Urothelium cell line (cell line): Measurements from ENCODE around the gene REEP6.

ENCODE experiments used
- DNase-seq: peaks from one replicate; pipeline ENCODE4 v3.0.0; 2011; ENCODE audit warnings: low spot score, mixed read lengths
- FAIRE-seq: peaks from 2 replicates; lab custom pipeline; 2011; peaks lifted over from hg19 to GRCh38; lab: Jason Lieb, UNC

Gene REEP6

GRCh38 chr19:1491114-1491848 lies at the start of gene REEP6:
REEP6 (plus strand) TSS chr19:1491181; CDS start chr19:1491270, 89 bp downstream.
- FAIRE-seq = no peak

GRCh38 chr19:1441677-1442438 lies 49.1 kb upstream of the REEP6 start:
- FAIRE-seq (no peak), DNase-seq (no peak)

More at GRCh38 chr19:1491114-1491848, at the start of gene REEP6:
- DNase-seq = no peak

DNA sequence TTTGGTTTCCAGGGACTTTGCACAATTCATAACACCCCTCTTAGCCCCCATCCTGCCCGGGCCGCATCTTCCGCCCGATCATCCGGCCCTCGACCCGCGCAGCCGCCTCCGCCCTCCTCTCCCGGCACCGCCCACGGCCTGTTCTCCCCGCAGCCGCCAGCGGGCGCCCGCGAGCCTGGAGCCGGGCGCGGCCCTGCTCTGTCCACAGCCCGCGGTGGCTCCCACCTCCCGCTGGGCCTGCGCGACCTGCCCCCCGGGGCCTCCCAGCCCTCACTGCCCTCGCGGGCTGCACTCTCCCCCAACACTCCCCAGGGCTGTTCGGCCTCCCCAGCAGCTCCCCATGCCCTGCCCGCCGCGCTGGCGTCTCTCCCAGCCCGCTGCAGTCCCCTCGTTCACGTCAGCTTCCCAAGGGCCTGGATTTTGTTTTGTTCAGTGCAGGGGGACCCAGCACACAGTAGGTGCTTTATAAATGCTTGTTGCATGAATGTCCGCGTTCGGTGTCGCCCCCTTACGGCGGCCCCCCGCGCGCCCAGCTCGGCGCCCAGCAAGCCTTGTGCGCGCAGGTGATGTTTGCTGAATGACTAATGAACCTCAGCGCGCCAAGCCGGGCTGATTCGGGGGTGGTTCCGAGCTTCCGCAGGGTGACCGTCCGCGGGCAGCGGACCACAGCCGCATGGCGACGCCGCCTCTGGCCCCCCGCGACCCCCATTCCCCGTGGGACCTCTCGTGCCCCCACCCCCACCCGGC lies 45.6 kb upstream of the REEP6 start:
- DNase-seq (peak; percentile 84), FAIRE-seq (no peak)

- peak; percentile 84 for DNase-seq
- FAIRE-seq = no peak
These were observed 44.9 kb upstream of the REEP6 start for GRCh38 chr19:1445932-1446712.

DNA sequence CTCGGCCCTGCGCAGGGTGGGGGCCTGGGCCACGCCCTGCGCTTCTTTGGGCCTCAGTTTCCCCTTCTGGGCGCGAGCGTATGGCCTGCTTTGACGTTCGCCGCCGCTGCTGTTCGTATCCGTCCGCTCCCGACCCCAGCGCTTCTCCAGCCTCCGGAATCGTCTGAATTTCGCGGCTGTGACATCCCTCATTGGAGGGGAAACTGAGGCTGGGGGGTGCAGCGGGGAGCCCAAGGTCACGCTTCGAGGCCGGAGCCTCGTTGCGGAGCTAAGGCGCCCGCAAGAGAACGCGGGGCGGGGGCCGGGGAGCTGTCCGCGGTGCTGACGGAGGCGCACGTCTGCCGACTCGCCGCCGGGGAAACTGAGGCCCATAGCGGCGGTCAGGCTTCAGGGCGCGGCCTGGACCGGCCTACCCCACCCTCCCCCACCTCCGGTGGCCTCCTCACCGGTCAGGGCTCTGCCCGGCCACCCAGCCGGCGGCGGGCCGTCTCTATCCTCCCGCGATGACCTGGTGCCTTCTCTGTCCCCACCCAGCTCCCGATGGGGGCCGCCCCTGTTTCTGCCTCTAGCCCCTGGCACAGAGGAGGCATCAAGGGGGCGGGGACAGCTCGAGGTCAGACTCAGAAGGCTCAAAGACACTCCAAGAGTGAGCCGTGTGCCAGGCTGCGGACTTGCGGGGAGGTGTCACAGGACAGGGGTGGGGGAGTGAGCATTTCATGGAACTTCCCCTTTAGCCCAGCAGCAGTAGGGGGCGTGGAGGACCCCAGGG lies 44.1 kb upstream of the REEP6 start:
- DNase-seq (peak; percentile 30), FAIRE-seq (no peak)

DNA sequence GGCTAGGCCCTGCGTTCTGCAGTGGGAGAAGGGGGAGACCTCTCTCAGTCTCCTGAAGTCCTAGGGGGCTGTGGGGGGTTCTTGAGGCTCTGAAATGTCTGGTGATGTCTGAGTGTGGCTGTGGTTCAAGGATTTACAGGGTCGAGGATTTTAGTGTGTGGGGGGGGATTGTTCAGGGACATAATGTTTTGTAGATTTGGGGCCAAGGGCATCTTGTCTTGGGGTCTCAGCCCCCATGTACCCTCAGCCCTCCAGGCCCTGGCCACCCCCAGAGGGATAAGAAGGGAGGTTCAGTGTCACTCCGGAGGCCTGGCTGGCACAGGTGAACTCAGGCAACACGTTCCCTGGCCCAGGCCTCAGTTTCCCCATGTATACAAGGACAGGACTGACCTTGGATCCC lies 43.5 kb upstream of the REEP6 start:
- DNase-seq (no peak), FAIRE-seq (no peak)

- FAIRE-seq (no peak), DNase-seq (no peak)
These were observed 43.0 kb upstream of the REEP6 start for GRCh38 chr19:1447944-1448343.

- FAIRE-seq (no peak), DNase-seq (peak; percentile 69)
These were observed 41.2 kb upstream of the REEP6 start, which contains the start of gene APC2 for GRCh38 chr19:1449467-1450442. APC2 (plus strand) TSS chr19:1450121; CDS start chr19:1453002, 2,881 bp downstream.

DNA sequence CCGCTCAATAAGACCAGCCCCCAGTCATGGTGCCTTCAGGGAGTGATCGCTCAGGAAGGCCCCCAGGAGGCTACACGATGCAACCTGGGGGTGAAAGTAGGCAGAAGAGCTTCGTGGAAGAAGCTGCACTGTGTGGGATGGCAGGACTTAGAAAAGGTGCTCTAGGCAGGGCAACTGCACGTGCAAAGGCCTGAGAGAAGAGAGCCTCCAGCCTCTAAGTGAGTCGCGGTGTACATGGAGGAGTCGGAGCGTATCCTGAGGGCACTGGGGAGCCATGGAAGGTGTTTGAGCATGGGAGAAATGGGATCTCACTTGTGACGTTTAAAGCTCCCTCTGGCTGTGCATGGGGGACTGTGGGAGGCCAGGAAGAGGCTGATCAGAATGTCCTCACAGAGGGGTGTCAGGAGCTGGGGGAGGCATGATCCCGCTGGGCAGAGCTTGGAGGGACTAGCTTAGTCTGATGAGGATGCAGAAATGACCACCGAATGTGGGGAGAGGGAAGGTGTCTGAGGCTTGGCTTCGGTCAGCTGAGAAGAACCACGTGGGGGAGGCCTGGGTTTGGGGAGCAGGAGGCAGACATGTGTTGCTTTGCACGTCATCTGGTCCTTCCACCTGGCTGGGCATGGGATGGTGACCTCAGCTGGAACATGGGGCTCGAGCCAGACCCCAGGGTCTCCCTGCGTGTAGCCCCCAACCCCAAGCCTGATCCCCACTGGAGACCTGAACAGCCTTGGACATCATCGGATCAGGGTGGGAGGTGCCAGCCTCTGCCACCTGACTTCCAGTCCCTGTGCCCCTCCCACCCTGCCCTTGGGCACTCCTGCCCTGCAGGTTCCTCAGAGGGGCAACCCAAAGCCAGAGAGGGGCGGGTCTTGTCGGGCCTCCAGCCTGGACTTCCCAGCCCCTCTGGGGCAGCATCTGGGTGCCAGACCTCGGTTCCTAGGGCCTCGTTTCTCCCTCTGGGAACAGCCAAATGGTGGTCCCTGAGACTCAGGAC lies 39.9 kb upstream of the REEP6 start:
- no peak for FAIRE-seq
- DNase-seq = no peak

GRCh38 chr19:1451916-1452801 lies 38.8 kb upstream of the REEP6 start:
- DNase-seq (no peak), FAIRE-seq (no peak)

DNA sequence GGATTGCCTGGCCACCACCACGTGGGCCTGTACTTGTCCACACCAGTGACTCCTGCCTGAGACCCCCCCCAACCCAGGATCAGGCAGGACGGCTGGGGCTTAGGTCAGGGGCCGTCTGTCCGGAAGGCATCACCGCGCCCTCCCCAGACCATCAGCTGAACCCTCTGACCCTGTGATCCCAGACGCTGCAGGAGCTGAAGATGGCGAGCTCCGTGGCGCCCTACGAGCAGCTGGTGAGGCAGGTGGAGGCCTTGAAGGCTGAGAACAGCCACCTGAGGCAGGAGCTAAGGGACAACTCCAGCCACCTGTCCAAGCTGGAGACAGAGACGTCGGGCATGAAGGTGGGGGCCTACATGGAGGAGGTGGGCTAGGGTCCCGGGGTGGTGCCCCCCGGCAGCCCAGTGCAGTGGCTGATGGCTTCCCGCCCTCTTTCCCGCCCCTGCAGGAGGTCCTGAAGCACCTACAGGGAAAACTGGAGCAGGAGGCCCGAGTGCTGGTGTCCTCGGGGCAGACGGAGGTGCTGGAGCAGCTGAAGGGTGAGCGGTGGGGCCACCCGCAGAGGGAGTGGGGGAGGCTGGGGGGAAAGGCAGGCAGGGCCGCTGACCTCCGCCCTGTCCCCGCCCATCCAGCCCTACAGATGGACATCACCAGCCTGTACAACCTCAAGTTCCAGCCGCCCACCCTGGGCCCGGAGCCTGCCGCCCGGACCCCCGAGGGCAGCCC lies 38.0 kb upstream of the REEP6 start:
- FAIRE-seq (no peak), DNase-seq (no peak)

DNA sequence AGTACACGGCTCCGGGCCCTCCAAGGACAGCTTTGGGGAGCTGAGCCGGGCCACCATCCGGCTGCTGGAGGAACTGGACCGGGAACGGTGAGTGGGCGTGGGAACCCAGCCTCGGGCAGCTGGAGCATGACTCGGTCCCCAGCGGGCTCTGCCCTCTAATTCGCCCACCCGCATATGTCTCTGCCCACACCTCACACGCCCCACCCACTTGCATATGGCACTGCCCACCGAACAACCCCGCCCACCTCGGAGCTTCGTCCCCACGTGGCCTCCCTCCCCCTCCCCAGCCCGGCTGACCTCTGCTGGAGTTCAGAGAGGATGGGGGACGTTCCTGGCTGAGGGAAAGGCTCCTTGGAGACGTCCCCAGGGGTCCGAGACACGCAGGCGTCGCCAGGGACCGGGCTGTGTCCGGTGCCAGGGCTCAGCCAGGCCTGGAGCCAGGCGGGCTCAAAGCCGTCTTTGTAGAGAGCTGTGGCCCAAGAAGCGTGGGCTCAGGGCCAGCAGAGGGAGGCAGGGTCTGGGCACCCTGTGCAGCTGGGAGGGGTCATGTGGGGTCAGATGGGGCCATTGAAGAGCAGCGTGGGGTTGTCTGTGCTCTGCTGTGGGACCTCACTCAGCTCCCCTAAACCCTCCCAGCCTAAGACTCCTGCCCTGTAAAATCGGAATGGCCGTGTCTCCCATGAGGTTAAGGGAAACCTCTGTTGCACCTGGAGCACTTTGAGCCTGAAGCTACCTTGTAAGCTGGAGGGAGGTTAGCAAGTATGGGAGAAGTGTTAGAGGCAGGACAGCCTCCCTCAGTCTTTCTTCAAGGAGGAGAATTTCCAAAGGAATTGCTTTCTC lies 37.2 kb upstream of the REEP6 start:
- DNase-seq (peak; percentile 71), FAIRE-seq (no peak)

DNA sequence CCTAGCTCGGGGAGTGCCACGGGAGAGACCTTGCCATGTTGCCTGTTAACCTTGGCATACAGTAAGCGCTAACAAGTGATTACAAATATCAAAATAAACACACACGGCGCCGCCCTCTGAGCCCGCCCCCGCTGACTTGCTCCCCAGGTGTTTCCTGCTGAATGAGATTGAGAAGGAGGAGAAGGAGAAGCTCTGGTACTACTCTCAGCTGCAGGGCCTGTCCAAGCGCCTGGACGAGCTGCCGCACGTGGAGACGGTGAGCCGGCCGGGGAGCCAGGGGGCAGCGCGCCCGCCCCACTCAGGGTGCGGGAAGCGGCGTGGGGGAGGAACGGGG lies 36.0 kb upstream of the REEP6 start:
- FAIRE-seq = no peak
- no peak for DNase-seq

DNA sequence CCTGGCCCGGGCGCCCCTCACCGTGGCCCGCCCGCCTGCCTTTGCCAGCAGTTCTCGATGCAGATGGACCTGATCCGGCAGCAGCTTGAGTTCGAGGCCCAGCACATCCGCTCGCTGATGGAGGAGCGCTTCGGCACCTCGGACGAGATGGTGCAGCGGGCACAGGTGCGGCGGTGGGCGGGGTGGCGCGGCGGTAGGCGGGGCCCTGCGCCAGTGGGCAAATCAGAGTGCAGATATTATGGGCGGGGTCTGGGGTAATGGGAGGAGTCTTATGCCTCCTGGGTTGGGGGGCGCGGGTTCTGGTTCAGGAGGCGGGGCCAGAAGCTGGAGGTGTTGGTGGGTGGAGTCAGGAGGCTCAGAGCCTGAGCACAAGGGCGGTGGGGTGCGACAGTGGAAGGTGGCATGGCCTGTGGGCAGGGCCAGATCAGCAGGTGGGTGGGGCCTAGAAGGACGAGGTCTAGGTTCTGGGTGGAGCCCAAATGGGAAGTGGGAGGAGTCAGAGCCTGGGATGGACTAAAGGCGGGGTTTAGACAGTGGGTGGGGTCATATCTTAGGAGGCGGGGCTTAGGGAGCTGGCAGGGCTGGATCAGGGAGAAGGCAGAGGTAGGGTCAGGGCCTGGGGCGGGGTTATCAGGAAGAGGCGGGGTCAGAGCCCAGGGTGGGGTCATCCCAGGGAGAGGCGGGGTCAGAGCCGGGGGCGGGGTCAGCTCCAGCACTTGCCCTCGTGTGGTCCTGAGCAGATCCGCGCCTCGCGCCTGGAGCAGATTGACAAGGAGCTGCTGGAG lies 35.5 kb upstream of the REEP6 start:
- FAIRE-seq = no peak
- peak; percentile 53 for DNase-seq
